HL-60 (cell line): Measurements from ENCODE around the gene ZNF76.

Source experiments
- CTCF ChIP-seq: IDR thresholded peaks from one replicate; pipeline ENCODE4 v1.5.1; 2011; ENCODE audit warnings: low read length, control low read depth, inconsistent platforms; ENCODE audit not compliant: insufficient read depth
- GABPA ChIP-seq: IDR thresholded peaks from 2 replicates; pipeline ENCODE4 v1.6.1; 2012; ENCODE audit warnings: low read depth
- POLR2AphosphoS5 ChIP-seq: IDR thresholded peaks from 2 replicates; pipeline ENCODE4 v1.6.1; 2012; ENCODE audit warnings: low read depth
- REST ChIP-seq: IDR thresholded peaks from 2 replicates; pipeline ENCODE4 v1.6.1; 2012; ENCODE audit warnings: low read depth; ENCODE audit not compliant: insufficient replicate concordance
- SPI1 ChIP-seq: IDR thresholded peaks from 2 replicates; pipeline ENCODE4 v1.6.1; 2012; ENCODE audit warnings: low read depth, mild to moderate bottlenecking, borderline replicate concordance

DNA sequence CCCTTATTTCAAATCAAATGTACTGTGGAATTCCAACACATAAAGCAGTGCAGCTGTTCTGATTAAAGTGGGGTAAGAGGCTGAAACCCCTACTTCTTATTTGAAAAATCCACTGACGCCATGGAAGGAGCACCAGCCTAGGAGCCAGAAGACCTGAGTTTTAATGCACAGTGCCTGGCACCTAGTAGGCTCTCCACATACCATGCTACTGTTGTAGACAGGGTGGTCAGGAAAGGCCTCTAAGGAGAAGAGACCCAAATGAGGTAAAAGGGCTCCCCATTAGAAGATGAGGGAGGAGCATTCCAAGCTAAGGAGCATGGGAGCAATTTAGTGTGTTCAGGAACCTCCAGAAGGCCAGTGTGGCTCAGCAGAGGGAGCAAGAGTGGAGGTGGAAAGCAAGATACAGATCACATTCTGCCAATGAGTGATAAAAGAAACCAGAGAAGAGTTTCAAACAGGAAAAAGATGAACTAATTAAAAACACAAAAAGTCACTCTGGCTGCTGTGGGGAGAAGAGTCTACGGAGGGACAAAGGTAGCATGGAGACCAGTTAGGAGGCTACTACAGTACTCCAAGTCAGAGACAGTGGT lies 11.8 kb upstream of the ZNF76 start:
- TF ChIP-seq REST (no peak), CTCF (no peak), POLR2AphosphoS5 (no peak), SPI1 (no peak), GABPA (no peak)
